Epithelial cell of proximal tubule (primary cell): ENCODE data around the gene UBE2L3. TPM values are rescaled to one million over a fixed set of nuclear protein-coding genes. Genes with fewer than 3 reads are reported as not detected.

ENCODE experiments used
- total RNA-seq: library from RNA; depleted of rRNA; stranded (reverse); fragments of >200 nt; gene quantifications from 2 replicates; pipeline ENCODE4 v1.2.3, GENCODE V29; 2015

Gene UBE2L3
- total RNA-seq, 1 donor from 2014 or later = 102 TPM

Other genes starting within 250 kb of the UBE2L3 start
- gene RIMBP3B, start 184.0 kb upstream of the UBE2L3 start, total RNA-seq = 0.29 TPM in 1 of 2 replicates, not detected in the other
- 4.4 and 5.3 TPM in 2 replicates for gene HIC2, start 150.3 kb upstream of the UBE2L3 start, total RNA-seq
- 1.8 and 3.8 TPM in 2 replicates for gene TMEM191C, start 100.3 kb upstream of the UBE2L3 start, total RNA-seq
- 0.12 TPM in 1 of 2 replicates, not detected in the other for gene RIMBP3C, start 16.3 kb upstream of the UBE2L3 start, total RNA-seq
- gene YDJC, start 62.3 kb downstream of the UBE2L3 start, total RNA-seq = 123 TPM in 2 replicates
- 0.17 and 0.29 TPM in 2 replicates for gene CCDC116, start 65.0 kb downstream of the UBE2L3 start, total RNA-seq
- 93.2 and 109 TPM in 2 replicates for gene SDF2L1, start 74.6 kb downstream of the UBE2L3 start, total RNA-seq
- 25.5 and 31.0 TPM in 2 replicates for gene PPIL2, start 98.3 kb downstream of the UBE2L3 start, total RNA-seq
- 1.5 and 7.3 TPM in 2 replicates for gene YPEL1, start 168.1 kb downstream of the UBE2L3 start, total RNA-seq